ENCODE measurements around the gene LAT.
"Not testable (repeated sequence)": the region's sequence is repeated elsewhere in the genome, so short reads cannot be mapped to it uniquely, and the experiment has no call there.

Gene LAT

DNA sequence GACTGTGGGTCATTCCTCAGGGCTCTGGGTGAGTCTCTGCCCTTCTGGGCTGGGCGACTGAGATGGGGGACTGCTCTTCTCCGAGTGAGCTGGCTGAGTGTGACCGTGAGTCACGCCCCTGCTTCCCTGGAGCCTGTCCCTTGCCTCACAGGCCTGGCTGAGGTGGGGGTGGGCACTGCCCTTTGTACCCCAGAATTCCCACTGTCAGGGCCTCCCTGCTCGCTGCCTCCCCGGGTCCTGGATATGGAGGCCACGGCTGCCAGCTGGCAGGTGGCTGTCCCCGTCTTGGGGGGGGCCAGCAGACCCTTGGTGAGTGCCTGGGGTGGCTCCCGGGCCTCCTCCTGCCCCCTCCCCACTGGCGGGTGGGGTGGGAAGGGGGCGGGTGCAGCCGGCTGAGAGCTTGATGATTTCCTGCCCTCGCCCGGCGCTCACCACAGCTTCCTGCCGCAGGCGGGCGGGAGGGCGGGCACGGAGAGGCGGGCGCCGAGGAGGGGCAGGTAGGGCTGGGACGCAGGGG, at the start of gene LAT:
Gene LAT, plus strand, starts transcription at position 434 of the 517 bp plus-strand sequence. CDS start 366 bp downstream, outside the sequence.
- Histone ChIP-seq H3K36me3 (ENCODE audit: insufficient read depth, low read length) (peaks cover 38% of the 10 kb centered on the region), H3K27ac (ENCODE audit: low read depth, low read length) (no peak within 1 kb of the TSS), H3K4me3 (ENCODE audit: low read depth, low read length) (no peak within 1 kb of the TSS), H3K79me2 (ENCODE audit: control insufficient read depth, insufficient read depth, low read length, unreplicated experiment) (no peaks in the 10 kb centered on the region), H3K27me3 (ENCODE audit: insufficient read depth, low read length) (no peaks in the 10 kb centered on the region), H2AFZ (ENCODE audit: low read length, unreplicated experiment) (no peak within 1 kb of the TSS), H3K4me1 (ENCODE audit: control insufficient read depth, insufficient read depth, low read length, unreplicated experiment) (no peaks in the 10 kb centered on the region)

DNA sequence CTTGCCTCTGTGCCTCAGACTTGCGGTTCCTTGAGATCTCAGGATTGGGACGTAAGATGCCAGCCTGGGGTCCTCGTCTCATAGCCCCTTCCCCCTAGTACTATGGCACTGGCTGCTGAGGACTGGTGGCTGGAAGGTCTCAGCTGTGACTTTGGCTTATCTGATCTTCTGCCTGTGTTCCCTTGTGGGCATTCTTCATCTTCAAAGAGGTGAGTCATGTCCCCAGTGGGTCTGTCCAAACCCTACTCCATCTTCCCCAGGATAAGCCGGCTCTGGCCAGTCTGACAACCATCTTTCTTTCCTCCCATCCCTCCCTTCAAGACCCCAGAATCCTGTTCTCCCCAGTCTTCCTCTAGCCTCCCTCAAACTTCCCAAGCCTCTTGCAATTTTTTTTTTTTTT, 49.5 kb upstream of the LAT start:
- H3K27me3 ChIP-seq (ENCODE audit: insufficient read depth, low read length): no peaks in the 10 kb centered on the region
- H3K79me2 ChIP-seq (ENCODE audit: control insufficient read depth, insufficient read depth, low read length, unreplicated experiment): no peaks in the 10 kb centered on the region
- no peaks in the 10 kb centered on the region for H3K36me3 ChIP-seq (ENCODE audit: insufficient read depth, low read length)
- no peak overlapping the region for H2AFZ ChIP-seq (ENCODE audit: low read length, unreplicated experiment)
- H3K4me1 ChIP-seq (ENCODE audit: control insufficient read depth, insufficient read depth, low read length, unreplicated experiment): peaks cover 4% of the 10 kb centered on the region
- no peak overlapping the region for H3K4me3 ChIP-seq (ENCODE audit: low read depth, low read length)
- H3K27ac ChIP-seq (ENCODE audit: low read depth, low read length): no peak overlapping the region

GRCh38 chr16:28935924-28936783, 48.7 kb upstream of the LAT start:
- no peaks in the 10 kb centered on the region for H3K36me3 ChIP-seq (ENCODE audit: insufficient read depth, low read length)
- H3K4me1 ChIP-seq (ENCODE audit: control insufficient read depth, insufficient read depth, low read length, unreplicated experiment): peaks cover 4% of the 10 kb centered on the region
- no peak overlapping the region for H3K27ac ChIP-seq (ENCODE audit: low read depth, low read length)
- no peaks in the 10 kb centered on the region for H3K27me3 ChIP-seq (ENCODE audit: insufficient read depth, low read length)
- no peaks in the 10 kb centered on the region for H3K79me2 ChIP-seq (ENCODE audit: control insufficient read depth, insufficient read depth, low read length, unreplicated experiment)
- H2AFZ ChIP-seq (ENCODE audit: low read length, unreplicated experiment): no peak overlapping the region
- H3K4me3 ChIP-seq (ENCODE audit: low read depth, low read length): no peak overlapping the region

DNA sequence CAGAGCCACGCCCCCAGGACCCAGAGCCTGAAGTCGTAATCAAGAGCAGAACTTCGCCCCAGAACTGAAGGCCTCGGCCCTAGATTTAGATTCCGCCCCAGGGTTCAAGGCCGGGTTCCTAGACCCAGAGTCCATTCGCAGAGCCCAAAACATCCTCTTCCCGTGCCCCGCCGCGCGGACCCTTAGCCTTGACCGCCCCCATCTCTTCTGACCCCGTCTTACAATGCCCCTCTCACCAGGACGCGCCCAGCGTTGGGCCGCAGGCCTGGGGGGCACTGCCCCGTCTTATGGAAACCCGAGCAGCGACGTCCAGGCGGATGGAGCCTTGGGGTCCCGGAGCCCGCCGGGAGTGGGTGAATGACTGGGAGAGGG, 48.1 kb upstream of the LAT start:
- Histone ChIP-seq H2AFZ (ENCODE audit: low read length, unreplicated experiment) (no peak overlapping the region), H3K4me3 (ENCODE audit: low read depth, low read length) (no peak overlapping the region), H3K27me3 (ENCODE audit: insufficient read depth, low read length) (no peaks in the 10 kb centered on the region), H3K27ac (ENCODE audit: low read depth, low read length) (no peak overlapping the region), H3K4me1 (ENCODE audit: control insufficient read depth, insufficient read depth, low read length, unreplicated experiment) (peaks cover 4% of the 10 kb centered on the region), H3K36me3 (ENCODE audit: insufficient read depth, low read length) (no peaks in the 10 kb centered on the region), H3K79me2 (ENCODE audit: control insufficient read depth, insufficient read depth, low read length, unreplicated experiment) (no peaks in the 10 kb centered on the region)

DNA sequence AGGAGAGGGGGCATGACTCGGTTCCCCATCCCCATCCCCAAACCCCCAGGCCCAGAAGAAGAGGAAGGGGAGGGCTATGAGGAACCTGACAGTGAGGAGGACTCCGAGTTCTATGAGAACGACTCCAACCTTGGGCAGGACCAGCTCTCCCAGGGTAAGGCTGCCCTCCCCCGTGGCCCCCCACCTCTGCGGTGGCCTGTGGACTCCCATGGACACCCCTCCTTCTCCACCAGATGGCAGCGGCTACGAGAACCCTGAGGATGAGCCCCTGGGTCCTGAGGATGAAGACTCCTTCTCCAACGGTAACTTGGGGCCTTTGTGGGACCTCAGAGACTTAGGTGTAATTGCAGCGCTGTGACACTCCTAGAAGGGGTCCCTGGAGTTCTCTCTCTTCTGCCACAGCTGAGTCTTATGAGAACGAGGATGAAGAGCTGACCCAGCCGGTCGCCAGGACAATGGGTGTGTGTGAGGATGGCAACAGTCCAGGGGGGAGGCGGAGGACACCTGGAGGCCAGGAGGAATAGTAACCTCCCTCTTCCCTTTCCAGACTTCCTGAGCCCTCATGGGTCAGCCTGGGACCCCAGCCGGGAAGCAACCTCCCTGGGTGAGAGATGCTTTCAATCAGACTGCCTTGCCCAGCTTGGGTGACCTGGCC, 47.5 kb upstream of the LAT start:
- no peaks in the 10 kb centered on the region for H3K79me2 ChIP-seq (ENCODE audit: control insufficient read depth, insufficient read depth, low read length, unreplicated experiment)
- no peak overlapping the region for H3K4me3 ChIP-seq (ENCODE audit: low read depth, low read length)
- peaks cover 4% of the 10 kb centered on the region for H3K4me1 ChIP-seq (ENCODE audit: control insufficient read depth, insufficient read depth, low read length, unreplicated experiment)
- H3K36me3 ChIP-seq (ENCODE audit: insufficient read depth, low read length): no peaks in the 10 kb centered on the region
- H3K27ac ChIP-seq (ENCODE audit: low read depth, low read length): no peak overlapping the region
- no peak overlapping the region for H2AFZ ChIP-seq (ENCODE audit: low read length, unreplicated experiment)
- no peaks in the 10 kb centered on the region for H3K27me3 ChIP-seq (ENCODE audit: insufficient read depth, low read length)

DNA sequence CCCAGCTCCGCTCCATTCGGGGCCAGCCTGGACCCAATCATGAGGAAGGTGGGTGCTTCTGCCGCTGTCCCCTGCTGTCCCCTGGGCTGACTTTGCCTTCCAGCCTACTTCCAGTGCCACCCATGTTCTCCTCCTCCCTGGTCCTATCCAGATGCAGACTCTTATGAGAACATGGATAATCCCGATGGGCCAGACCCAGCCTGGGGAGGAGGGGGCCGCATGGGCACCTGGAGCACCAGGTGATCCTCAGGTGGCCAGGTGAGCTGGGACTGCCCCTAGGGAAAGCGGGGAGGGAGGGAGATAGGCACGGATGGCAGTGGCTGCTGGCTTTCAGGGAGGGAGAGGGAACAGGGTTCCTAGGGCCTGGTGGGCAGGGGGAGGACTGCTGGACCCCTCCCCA, 46.1 kb upstream of the LAT start:
- Histone ChIP-seq H2AFZ (ENCODE audit: low read length, unreplicated experiment) (no peak overlapping the region), H3K27ac (ENCODE audit: low read depth, low read length) (no peak overlapping the region), H3K27me3 (ENCODE audit: insufficient read depth, low read length) (no peaks in the 10 kb centered on the region), H3K79me2 (ENCODE audit: control insufficient read depth, insufficient read depth, low read length, unreplicated experiment) (no peaks in the 10 kb centered on the region), H3K36me3 (ENCODE audit: insufficient read depth, low read length) (no peaks in the 10 kb centered on the region), H3K4me1 (ENCODE audit: control insufficient read depth, insufficient read depth, low read length, unreplicated experiment) (peaks cover 4% of the 10 kb centered on the region), H3K4me3 (ENCODE audit: low read depth, low read length) (no peak overlapping the region)

GRCh38 chr16:28939825-28940224, 45.0 kb upstream of the LAT start:
- H3K79me2 ChIP-seq (ENCODE audit: control insufficient read depth, insufficient read depth, low read length, unreplicated experiment); H3K4me3 ChIP-seq (ENCODE audit: low read depth, low read length); H3K27me3 ChIP-seq (ENCODE audit: insufficient read depth, low read length); H2AFZ ChIP-seq (ENCODE audit: low read length, unreplicated experiment); H3K36me3 ChIP-seq (ENCODE audit: insufficient read depth, low read length); H3K4me1 ChIP-seq (ENCODE audit: control insufficient read depth, insufficient read depth, low read length, unreplicated experiment); H3K27ac ChIP-seq (ENCODE audit: low read depth, low read length): not testable (repeated sequence)

GRCh38 chr16:28943281-28943680, 41.6 kb upstream of the LAT start:
- Histone ChIP-seq H3K36me3 (ENCODE audit: insufficient read depth, low read length) (no peaks in the 10 kb centered on the region), H2AFZ (ENCODE audit: low read length, unreplicated experiment) (no peak overlapping the region), H3K27ac (ENCODE audit: low read depth, low read length) (no peak overlapping the region)

GRCh38 chr16:28946681-28947080, 38.2 kb upstream of the LAT start:
- peaks cover 8% of the 10 kb centered on the region for H3K79me2 ChIP-seq (ENCODE audit: control insufficient read depth, insufficient read depth, low read length, unreplicated experiment)
- H3K27me3 ChIP-seq (ENCODE audit: insufficient read depth, low read length): no peaks in the 10 kb centered on the region
- H3K4me3 ChIP-seq (ENCODE audit: low read depth, low read length): no peak overlapping the region
- H3K27ac ChIP-seq (ENCODE audit: low read depth, low read length): no peak overlapping the region
- no peaks in the 10 kb centered on the region for H3K36me3 ChIP-seq (ENCODE audit: insufficient read depth, low read length)
- H2AFZ ChIP-seq (ENCODE audit: low read length, unreplicated experiment): no peak overlapping the region
- H3K4me1 ChIP-seq (ENCODE audit: control insufficient read depth, insufficient read depth, low read length, unreplicated experiment): peaks cover 10% of the 10 kb centered on the region

More at GRCh38 chr16:28943281-28943680, 41.6 kb upstream of the LAT start:
- Histone ChIP-seq H3K4me3 (ENCODE audit: low read depth, low read length) (no peak overlapping the region), H3K79me2 (ENCODE audit: control insufficient read depth, insufficient read depth, low read length, unreplicated experiment) (no peaks in the 10 kb centered on the region), H3K4me1 (ENCODE audit: control insufficient read depth, insufficient read depth, low read length, unreplicated experiment) (peaks cover 10% of the 10 kb centered on the region), H3K27me3 (ENCODE audit: insufficient read depth, low read length) (no peaks in the 10 kb centered on the region)

DNA sequence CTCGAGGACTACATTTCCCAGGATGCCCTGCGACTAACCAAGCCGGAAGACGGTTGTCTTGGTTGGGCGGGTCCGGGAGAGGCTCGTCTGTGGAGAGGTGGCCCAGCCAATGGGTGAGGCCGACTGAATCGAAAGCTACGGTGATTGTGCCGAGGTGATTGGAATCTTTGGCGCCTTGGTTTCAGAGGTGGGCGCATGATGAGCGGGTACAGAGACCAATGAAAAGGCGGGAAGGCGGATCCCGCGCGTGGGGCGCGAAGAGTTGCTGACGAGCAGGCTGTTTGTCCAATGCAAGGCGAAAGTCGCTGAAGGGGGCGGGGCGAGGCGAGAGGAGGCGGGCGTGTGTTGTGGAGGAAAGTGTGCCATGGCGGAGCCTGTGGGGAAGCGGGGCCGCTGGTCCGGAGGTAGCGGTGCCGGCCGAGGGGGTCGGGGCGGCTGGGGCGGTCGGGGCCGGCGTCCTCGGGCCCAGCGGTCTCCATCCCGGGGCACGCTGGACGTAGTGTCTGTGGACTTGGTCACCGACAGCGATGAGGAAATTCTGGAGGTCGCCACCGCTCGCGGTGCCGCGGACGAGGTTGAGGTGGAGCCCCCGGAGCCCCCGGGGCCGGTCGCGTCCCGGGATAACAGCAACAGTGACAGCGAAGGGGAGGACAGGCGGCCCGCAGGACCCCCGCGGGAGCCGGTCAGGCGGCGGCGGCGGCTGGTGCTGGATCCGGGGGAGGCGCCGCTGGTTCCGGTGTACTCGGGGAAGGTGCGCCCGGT, 34.0 kb upstream of the LAT start, which contains the start of gene NFATC2IP:
Gene NFATC2IP, plus strand, starts transcription at position 290 of the 762 bp plus-strand sequence. Its CDS starts 75 bp downstream, at position 365.
- H3K27me3 ChIP-seq (ENCODE audit: insufficient read depth, low read length): no peaks in the 10 kb centered on the region
- H3K4me1 ChIP-seq (ENCODE audit: control insufficient read depth, insufficient read depth, low read length, unreplicated experiment): peaks cover 14% of the 10 kb centered on the region
- H3K27ac ChIP-seq (ENCODE audit: low read depth, low read length): peak within 1 kb of the TSS; percentile 12; the same call in 1 of the 2 replicates
- H3K36me3 ChIP-seq (ENCODE audit: insufficient read depth, low read length): 0 out of 2 replicates have a peak, but pooled peaks cover 4% of the 10 kb centered on the region
- H2AFZ ChIP-seq (ENCODE audit: low read length, unreplicated experiment): peak within 1 kb of the TSS; percentile 70
- H3K79me2 ChIP-seq (ENCODE audit: control insufficient read depth, insufficient read depth, low read length, unreplicated experiment): peaks cover 27% of the 10 kb centered on the region
- peak within 1 kb of the TSS; percentile 77 for H3K4me3 ChIP-seq (ENCODE audit: low read depth, low read length)
